Germinal center (tissue), 1 donor: ENCODE results near the gene CAST.

Experiments
- DNase-seq: peaks from one replicate; pipeline ENCODE4 v3.0.0; 2012; ENCODE audit warnings: mixed read lengths, low spot score

Gene CAST

DNA sequence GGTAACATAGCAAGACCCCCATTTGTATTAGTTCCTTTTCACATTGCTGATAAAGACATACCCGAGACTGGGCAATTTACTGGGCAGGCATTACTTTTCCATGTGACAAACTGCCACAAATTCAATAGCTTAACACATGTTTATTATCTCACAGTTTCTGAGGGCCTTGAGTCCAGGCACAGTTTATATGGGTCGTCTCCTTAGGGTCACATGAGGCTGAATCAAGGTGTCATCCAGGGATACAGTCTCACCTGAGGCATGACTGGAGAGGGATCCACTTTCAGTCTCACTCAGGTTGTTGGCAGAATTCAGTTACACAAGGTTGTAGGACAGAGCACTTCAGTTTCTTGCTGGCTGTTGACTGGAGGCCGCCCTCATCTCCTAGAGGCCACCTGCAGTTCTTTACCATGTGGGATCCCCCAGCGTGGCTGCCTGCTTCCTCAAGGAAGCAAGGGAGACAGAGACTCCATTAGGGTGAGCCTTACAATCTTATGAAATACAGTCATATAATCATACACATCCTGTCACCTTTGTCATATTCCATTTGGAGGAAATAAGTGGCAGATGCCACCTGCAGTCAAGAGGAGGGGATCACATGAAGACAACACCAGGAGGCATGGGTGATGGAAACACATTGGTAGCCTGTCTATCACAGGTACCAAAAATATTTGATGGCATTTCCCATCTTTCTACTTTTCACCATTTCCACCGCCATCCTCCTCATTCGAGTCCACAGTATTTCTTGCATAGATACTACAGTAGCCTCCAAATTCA, 160.7 kb downstream of the CAST start:
- DNase-seq: no peak

DNA sequence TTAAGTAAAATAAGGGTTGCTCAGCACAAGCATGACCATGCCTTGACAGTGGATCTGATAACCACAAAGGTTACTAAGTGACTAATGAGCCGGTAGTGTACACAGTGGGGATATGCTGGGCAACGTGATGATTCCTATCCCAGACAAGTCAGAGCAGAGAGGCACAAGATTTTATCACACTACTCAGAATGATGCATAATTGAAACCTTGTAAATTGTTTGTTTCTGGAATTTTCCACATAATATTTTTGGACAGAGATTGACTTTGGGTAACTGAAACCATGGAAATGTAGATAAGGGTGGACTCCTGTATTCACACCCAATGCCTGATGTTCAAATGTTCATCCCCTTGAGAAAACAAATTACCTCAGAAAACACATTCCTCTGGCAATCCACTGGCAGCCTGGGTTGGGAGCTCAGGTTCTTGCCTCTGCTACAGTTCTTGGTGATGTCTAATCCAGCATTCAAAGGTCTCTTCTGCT, 161.8 kb downstream of the CAST start:
- no peak for DNase-seq
